Stimulated activated CD8-positive, alpha-beta memory T cell treated with anti-CD3 and anti-CD28 coated beads, Interleukin-12 subunit alpha, Interleukin-12 subunit beta, amount 100 ng/mL, for 1 hour (primary cell): ENCODE results near the gene GATD1.

ENCODE experiments used
- DNase-seq: peaks from one replicate; pipeline ENCODE4 v3.0.0-alpha.2; 2020; ENCODE audit warnings: low read depth

Gene GATD1

GRCh38 chr11:812390-812789, 35.1 kb upstream of the GATD1 start:
- DNase-seq = no peak

GRCh38 chr11:811446-812245, 34.4 kb upstream of the GATD1 start:
- no peak for DNase-seq

GRCh38 chr11:810040-810567, 32.8 kb upstream of the GATD1 start:
- DNase-seq = no peak

GRCh38 chr11:809287-810039, 32.2 kb upstream of the GATD1 start, which contains the start of gene RPLP2:
RPLP2 (plus strand) TSS chr11:809967; CDS start chr11:810235, 268 bp downstream.
- peak; percentile 96 for DNase-seq

- no peak for DNase-seq
Observed at GRCh38 chr11:808427-809286, 31.4 kb upstream of the GATD1 start.

- no peak for DNase-seq
Observed at GRCh38 chr11:804599-804964, 27.3 kb upstream of the GATD1 start.

GRCh38 chr11:803770-804598, 26.7 kb upstream of the GATD1 start:
- DNase-seq = no peak

GRCh38 chr11:803467-803742, 26.1 kb upstream of the GATD1 start:
- DNase-seq = no peak

GRCh38 chr11:802693-803466, 25.6 kb upstream of the GATD1 start:
- DNase-seq = no peak

- no peak for DNase-seq
Observed at GRCh38 chr11:802018-802617, 24.8 kb upstream of the GATD1 start.

- DNase-seq = no peak
Observed at GRCh38 chr11:801097-801780, 24.0 kb upstream of the GATD1 start.

GRCh38 chr11:800473-800872, 23.2 kb upstream of the GATD1 start:
- DNase-seq = no peak

- DNase-seq = no peak
Observed at GRCh38 chr11:799641-800316, 22.5 kb upstream of the GATD1 start.

GRCh38 chr11:798093-798713, 20.9 kb upstream of the GATD1 start, which contains the start of gene SLC25A22:
SLC25A22 (minus strand) TSS chr11:798281; CDS start chr11:795006, 3,275 bp downstream.
- peak; percentile 59 for DNase-seq

- peak; percentile 52 for DNase-seq
Observed at GRCh38 chr11:797296-798092, 20.2 kb upstream of the GATD1 start.

- no peak for DNase-seq
Observed at GRCh38 chr11:796565-797295, 19.4 kb upstream of the GATD1 start.
